Hepatocyte (in vitro differentiated cells): Measurements from ENCODE around the gene WDPCP. TPM values are rescaled to one million over a fixed set of nuclear protein-coding genes. Genes with fewer than 3 reads are reported as not detected.
A peak's percentile ranks its signal among the peaks of the same experiment; 100 is the strongest.
"Not testable (repeated sequence)": the region's sequence is repeated elsewhere in the genome, so short reads cannot be mapped to it uniquely, and the experiment has no call there.

Experiments used
- DNase-seq: peaks from one replicate; pipeline ENCODE4 v3.0.0-alpha.2; 2016; ENCODE audit warnings: low spot score
- H2AFZ ChIP-seq: fragments of 200-600 bp; sonication (generic); 2 replicates; pipeline ENCODE4 v1.6.0; 2016; ENCODE audit warnings: antibody characterized with exemption, mild to moderate bottlenecking
- H3K27ac ChIP-seq: fragments of 200-600 bp; sonication (generic); 2 replicates; pipeline ENCODE4 v1.5.1; 2016; ENCODE audit warnings: mild to moderate bottlenecking
- H3K27me3 ChIP-seq: fragments of 200-600 bp; sonication (generic); 2 replicates; pipeline ENCODE4 v1.6.1; 2016
- H3K36me3 ChIP-seq: fragments of 200-600 bp; sonication (generic); replicated peaks from 2 replicates; pipeline ENCODE4 v1.5.1; 2016; ENCODE audit warnings: low read depth; ENCODE audit not compliant: insufficient read depth
- H3K4me1 ChIP-seq: fragments of 200-600 bp; sonication (generic); 2 replicates; pipeline ENCODE4 v1.5.1; 2016; ENCODE audit warnings: mild to moderate bottlenecking, moderate library complexity; ENCODE audit not compliant: insufficient read depth
- H3K4me2 ChIP-seq: fragments of 200-600 bp; sonication (generic); 2 replicates; pipeline ENCODE4 v1.6.0; 2016
- H3K4me3 ChIP-seq: fragments of 200-600 bp; sonication (generic); 2 replicates; pipeline ENCODE4 v1.5.1; 2016; ENCODE audit warnings: mild to moderate bottlenecking
- H3K79me2 ChIP-seq: fragments of 200-600 bp; sonication (generic); 2 replicates; pipeline ENCODE4 v1.6.0; 2017; ENCODE audit warnings: mild to moderate bottlenecking
- H3K9me2 ChIP-seq: fragments of 200-600 bp; sonication (generic); replicated peaks from 2 replicates; pipeline ENCODE4 v1.6.0; 2017; ENCODE audit warnings: mild to moderate bottlenecking; ENCODE audit not compliant: insufficient read depth
- H3K9me3 ChIP-seq: fragments of 200-600 bp; sonication (generic); 2 replicates; pipeline ENCODE4 v1.5.1; 2016; ENCODE audit warnings: low read depth, mild to moderate bottlenecking
- H4K20me1 ChIP-seq: fragments of 200-600 bp; sonication (generic); 2 replicates; pipeline ENCODE4 v1.6.0; 2016; ENCODE audit warnings: mild to moderate bottlenecking; ENCODE audit not compliant: insufficient read depth, poor library complexity, severe bottlenecking
- EZH2 ChIP-seq: fragments of 200-600 bp; sonication (generic); IDR thresholded peaks from 2 replicates; pipeline ENCODE4 v1.6.1; 2016; ENCODE audit warnings: antibody characterized with exemption, mild to moderate bottlenecking, borderline replicate concordance
- EZH2phosphoT487 ChIP-seq: fragments of 200-600 bp; sonication (generic); IDR thresholded peaks from one replicate; pipeline ENCODE4 v1.6.1; 2018; ENCODE audit warnings: antibody characterized with exemption, mild to moderate bottlenecking, low read depth, moderate library complexity; ENCODE audit not compliant: unreplicated experiment, severe bottlenecking
- WGBS: methylation state at CpG from one replicate; pipeline ENCODE4 v1.1.6; 2016; ENCODE audit warnings: low lambda C conversion rate; ENCODE audit errors: missing lambda C conversion rate; 5-methylcytosine and 5-hydroxymethylcytosine counted together
- polyA plus RNA-seq: library from polyadenylated mRNA; unstranded; fragments of >200 nt; fragmentation: Nextera tagmentation; extraction: Ambion mirVana; gene quantifications from 2 replicates; pipeline ENCODE4 v1.2.1, GENCODE V29; 2016
- total RNA-seq: library from RNA; depleted of rRNA; stranded (reverse); fragments of >200 nt; gene quantifications from 2 replicates; pipeline ENCODE4 v1.2.3, GENCODE V29; 2014
- TF ChIP-seq, protein P1 (sequence below): fragments of 200-600 bp; sonication (generic); IDR thresholded peaks from 2 replicates; pipeline ENCODE4 v1.5.1; 2016; ENCODE audit warnings: antibody characterized with exemption, mild to moderate bottlenecking; ENCODE audit not compliant: poor library complexity

Gene WDPCP
- total and polyA plus RNA-seq, 2 experiments from 2014 or later: 4.9 to 12.8 TPM

GRCh38 chr2:63372549-63372948 lies 215.7 kb downstream of the WDPCP start:
- Histone ChIP-seq H2AFZ (no peak overlapping the region), H4K20me1 (no peaks in the 10 kb centered on the region), H3K79me2 (no peaks in the 10 kb centered on the region), H3K9me2 (no peaks in the 10 kb centered on the region), H3K9me3 (no peaks in the 10 kb centered on the region), H3K27me3 (no peaks in the 10 kb centered on the region), H3K4me2 (no peak overlapping the region), H3K4me1 (no peaks in the 10 kb centered on the region), H3K36me3 (no peaks in the 10 kb centered on the region), H3K4me3 (no peak overlapping the region), H3K27ac (no peak overlapping the region)
- DNase-seq: no peak
- 94% methylated on average over 3 of the region's 3 CpGs for WGBS
- TF ChIP-seq, protein P1, sequence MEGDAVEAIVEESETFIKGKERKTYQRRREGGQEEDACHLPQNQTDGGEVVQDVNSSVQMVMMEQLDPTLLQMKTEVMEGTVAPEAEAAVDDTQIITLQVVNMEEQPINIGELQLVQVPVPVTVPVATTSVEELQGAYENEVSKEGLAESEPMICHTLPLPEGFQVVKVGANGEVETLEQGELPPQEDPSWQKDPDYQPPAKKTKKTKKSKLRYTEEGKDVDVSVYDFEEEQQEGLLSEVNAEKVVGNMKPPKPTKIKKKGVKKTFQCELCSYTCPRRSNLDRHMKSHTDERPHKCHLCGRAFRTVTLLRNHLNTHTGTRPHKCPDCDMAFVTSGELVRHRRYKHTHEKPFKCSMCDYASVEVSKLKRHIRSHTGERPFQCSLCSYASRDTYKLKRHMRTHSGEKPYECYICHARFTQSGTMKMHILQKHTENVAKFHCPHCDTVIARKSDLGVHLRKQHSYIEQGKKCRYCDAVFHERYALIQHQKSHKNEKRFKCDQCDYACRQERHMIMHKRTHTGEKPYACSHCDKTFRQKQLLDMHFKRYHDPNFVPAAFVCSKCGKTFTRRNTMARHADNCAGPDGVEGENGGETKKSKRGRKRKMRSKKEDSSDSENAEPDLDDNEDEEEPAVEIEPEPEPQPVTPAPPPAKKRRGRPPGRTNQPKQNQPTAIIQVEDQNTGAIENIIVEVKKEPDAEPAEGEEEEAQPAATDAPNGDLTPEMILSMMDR: no peak
- TF ChIP-seq EZH2phosphoT487 (no peak), EZH2 (no peak)

GRCh38 chr2:63369146-63369545 lies 219.1 kb downstream of the WDPCP start:
- no peaks in the 10 kb centered on the region for H3K36me3 ChIP-seq
- no peak overlapping the region for H3K4me3 ChIP-seq
- no peaks in the 10 kb centered on the region for H3K9me3 ChIP-seq
- 96% methylated on average over 1 of the region's 1 CpG for WGBS
- no peak overlapping the region for H3K27ac ChIP-seq
- H3K79me2 ChIP-seq: no peaks in the 10 kb centered on the region
- H2AFZ ChIP-seq: no peak overlapping the region
- H3K4me2 ChIP-seq: no peak overlapping the region
- H4K20me1 ChIP-seq: no peaks in the 10 kb centered on the region
- H3K4me1 ChIP-seq: no peaks in the 10 kb centered on the region
- DNase-seq: no peak
- H3K9me2 ChIP-seq: no peaks in the 10 kb centered on the region
- no peaks in the 10 kb centered on the region for H3K27me3 ChIP-seq
- TF ChIP-seq, protein P1: no peak
- TF ChIP-seq EZH2: no peak
- no peak for TF ChIP-seq EZH2phosphoT487

DNA sequence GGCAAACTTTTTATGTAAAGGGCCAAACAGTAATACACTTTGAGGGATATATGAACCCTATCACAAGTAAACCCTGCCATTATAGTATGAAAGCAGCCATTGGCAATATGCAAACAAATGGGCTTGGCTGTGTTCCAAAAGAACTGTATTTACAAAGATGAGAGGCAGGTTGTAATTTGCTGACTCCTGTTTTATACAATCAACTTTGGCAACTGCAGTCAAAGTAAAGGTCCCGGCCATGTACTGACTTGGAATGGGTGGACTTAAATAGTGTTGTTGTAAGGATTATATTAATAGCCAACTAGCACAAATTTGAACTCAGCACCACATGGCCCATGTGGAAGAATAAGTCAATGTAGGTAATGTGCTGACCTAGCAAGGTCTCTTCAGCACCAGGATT lies 223.4 kb downstream of the WDPCP start:
- no peak overlapping the region for H2AFZ ChIP-seq
- no peaks in the 10 kb centered on the region for H3K36me3 ChIP-seq
- H3K4me2 ChIP-seq: no peak overlapping the region
- H3K4me1 ChIP-seq: no peaks in the 10 kb centered on the region
- H3K27me3 ChIP-seq: no peaks in the 10 kb centered on the region
- H3K9me2 ChIP-seq: no peaks in the 10 kb centered on the region
- no peak overlapping the region for H3K27ac ChIP-seq
- no peaks in the 10 kb centered on the region for H4K20me1 ChIP-seq
- DNase-seq: peak; percentile 6
- no peak overlapping the region for H3K4me3 ChIP-seq
- H3K79me2 ChIP-seq: no peaks in the 10 kb centered on the region
- TF ChIP-seq EZH2phosphoT487 (no peak), EZH2 (no peak)
- TF ChIP-seq, protein P1: no peak
- H3K9me3 ChIP-seq: no peaks in the 10 kb centered on the region
- WGBS: 62% methylated on average over 1 of the region's 1 CpG

GRCh38 chr2:63357722-63358121 lies 230.6 kb downstream of the WDPCP start:
- H2AFZ ChIP-seq, H3K4me3 ChIP-seq, H4K20me1 ChIP-seq, H3K9me3 ChIP-seq, H3K9me2 ChIP-seq, DNase-seq, H3K27me3 ChIP-seq, H3K27ac ChIP-seq, H3K4me2 ChIP-seq, H3K4me1 ChIP-seq, H3K36me3 ChIP-seq, H3K79me2 ChIP-seq: not testable (repeated sequence)
- WGBS: 78% methylated on average over 1 of the region's 1 CpG
